HL-60 (cell line): Measurements from ENCODE around the gene FOXP1.

ENCODE experiments used
- DNase-seq, 2 experiments: peaks; one replicate each; pipeline ENCODE4 v3.0.0-alpha.2; 2010 to 2020; ENCODE audit warnings: low read depth in 1 of 2, low spot score in 1 of 2
- H3K27ac ChIP-seq: fragments of 250-450 bp; sonication (Bioruptor Pico); replicated peaks from 2 replicates; pipeline ENCODE4 v1.5.1; 2020; ENCODE audit warnings: mild to moderate bottlenecking, moderate library complexity
- H3K27me3 ChIP-seq: fragments of 250-450 bp; sonication (Bioruptor Pico); 2 replicates; pipeline ENCODE4 v1.5.1; 2021; ENCODE audit warnings: mild to moderate bottlenecking, moderate library complexity; ENCODE audit not compliant: insufficient read depth, poor library complexity, severe bottlenecking
- H3K4me3 ChIP-seq: replicated peaks from 2 replicates; pipeline ENCODE4 v1.5.1; 2011; ENCODE audit warnings: mild to moderate bottlenecking, control low read depth, low read length; ENCODE audit not compliant: insufficient read depth
- CTCF ChIP-seq: IDR thresholded peaks from one replicate; pipeline ENCODE4 v1.5.1; 2011; ENCODE audit warnings: low read length, control low read depth, inconsistent platforms; ENCODE audit not compliant: insufficient read depth
- GABPA ChIP-seq: IDR thresholded peaks from 2 replicates; pipeline ENCODE4 v1.6.1; 2012; ENCODE audit warnings: low read depth
- POLR2AphosphoS5 ChIP-seq: IDR thresholded peaks from 2 replicates; pipeline ENCODE4 v1.6.1; 2012; ENCODE audit warnings: low read depth
- SPI1 ChIP-seq: IDR thresholded peaks from 2 replicates; pipeline ENCODE4 v1.6.1; 2012; ENCODE audit warnings: low read depth, mild to moderate bottlenecking, borderline replicate concordance
- TF ChIP-seq, protein P1 (sequence below): IDR thresholded peaks from 2 replicates; pipeline ENCODE4 v1.6.1; 2012; ENCODE audit warnings: low read depth; ENCODE audit not compliant: insufficient replicate concordance

The FOXP1 gene

DNA sequence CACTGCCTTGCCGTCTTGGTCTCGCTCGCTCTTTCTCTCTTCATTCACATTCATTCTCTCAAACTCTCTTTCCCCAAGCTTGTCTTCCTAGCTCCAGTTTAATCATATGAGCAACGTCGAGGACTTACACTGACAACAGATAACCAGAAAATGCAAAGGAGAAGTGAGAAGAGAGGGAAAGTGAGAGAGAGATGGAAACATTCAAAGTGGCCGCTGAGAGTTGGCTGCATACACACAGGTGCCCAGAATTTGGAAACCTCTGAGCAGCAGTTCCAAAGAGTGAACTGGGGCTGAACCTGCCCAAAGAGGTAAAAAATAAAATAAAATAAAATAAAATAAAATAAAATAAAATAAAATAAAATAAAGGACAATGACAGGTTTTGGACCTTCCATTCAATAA, 583.0 kb downstream of the FOXP1 start:
- no peak overlapping the region for H3K27ac ChIP-seq
- no peaks in the 10 kb centered on the region for H3K27me3 ChIP-seq
- no peak for DNase-seq
- TF ChIP-seq CTCF (no peak), POLR2AphosphoS5 (no peak), SPI1 (no peak), GABPA (no peak)
- TF ChIP-seq, protein P1, sequence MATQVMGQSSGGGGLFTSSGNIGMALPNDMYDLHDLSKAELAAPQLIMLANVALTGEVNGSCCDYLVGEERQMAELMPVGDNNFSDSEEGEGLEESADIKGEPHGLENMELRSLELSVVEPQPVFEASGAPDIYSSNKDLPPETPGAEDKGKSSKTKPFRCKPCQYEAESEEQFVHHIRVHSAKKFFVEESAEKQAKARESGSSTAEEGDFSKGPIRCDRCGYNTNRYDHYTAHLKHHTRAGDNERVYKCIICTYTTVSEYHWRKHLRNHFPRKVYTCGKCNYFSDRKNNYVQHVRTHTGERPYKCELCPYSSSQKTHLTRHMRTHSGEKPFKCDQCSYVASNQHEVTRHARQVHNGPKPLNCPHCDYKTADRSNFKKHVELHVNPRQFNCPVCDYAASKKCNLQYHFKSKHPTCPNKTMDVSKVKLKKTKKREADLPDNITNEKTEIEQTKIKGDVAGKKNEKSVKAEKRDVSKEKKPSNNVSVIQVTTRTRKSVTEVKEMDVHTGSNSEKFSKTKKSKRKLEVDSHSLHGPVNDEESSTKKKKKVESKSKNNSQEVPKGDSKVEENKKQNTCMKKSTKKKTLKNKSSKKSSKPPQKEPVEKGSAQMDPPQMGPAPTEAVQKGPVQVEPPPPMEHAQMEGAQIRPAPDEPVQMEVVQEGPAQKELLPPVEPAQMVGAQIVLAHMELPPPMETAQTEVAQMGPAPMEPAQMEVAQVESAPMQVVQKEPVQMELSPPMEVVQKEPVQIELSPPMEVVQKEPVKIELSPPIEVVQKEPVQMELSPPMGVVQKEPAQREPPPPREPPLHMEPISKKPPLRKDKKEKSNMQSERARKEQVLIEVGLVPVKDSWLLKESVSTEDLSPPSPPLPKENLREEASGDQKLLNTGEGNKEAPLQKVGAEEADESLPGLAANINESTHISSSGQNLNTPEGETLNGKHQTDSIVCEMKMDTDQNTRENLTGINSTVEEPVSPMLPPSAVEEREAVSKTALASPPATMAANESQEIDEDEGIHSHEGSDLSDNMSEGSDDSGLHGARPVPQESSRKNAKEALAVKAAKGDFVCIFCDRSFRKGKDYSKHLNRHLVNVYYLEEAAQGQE = no peak
- H3K4me3 ChIP-seq = no peak overlapping the region

GRCh38 chr3:70999730-71000129, 583.8 kb downstream of the FOXP1 start:
- TF ChIP-seq, protein P1 = no peak
- TF ChIP-seq CTCF = no peak
- Histone ChIP-seq H3K4me3 (no peak overlapping the region), H3K27ac (no peak overlapping the region), H3K27me3 (no peaks in the 10 kb centered on the region)
- no peak for DNase-seq

DNA sequence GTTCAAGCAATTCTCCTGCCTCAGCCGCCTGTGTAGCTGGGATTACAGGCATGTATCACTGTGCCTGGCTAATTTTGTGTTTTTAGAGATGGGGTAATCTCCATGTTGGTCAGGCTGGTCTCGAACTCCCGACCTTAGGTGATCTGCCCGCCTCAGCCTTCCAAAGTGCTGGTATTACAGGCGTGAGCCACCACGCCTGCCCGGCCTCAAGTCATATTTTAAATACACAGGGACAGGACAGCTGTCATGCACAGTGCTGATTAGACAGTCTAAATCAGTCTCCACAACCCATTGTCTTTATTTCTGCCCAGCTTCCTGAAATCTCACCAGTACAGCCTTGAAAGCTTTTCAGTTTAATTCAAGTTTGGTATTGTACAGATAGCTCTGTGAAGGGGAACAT, 587.4 kb downstream of the FOXP1 start:
- Histone ChIP-seq H3K27ac (no peak overlapping the region), H3K27me3 (no peaks in the 10 kb centered on the region), H3K4me3 (no peak overlapping the region)
- TF ChIP-seq POLR2AphosphoS5 = no peak
- TF ChIP-seq CTCF = no peak
- TF ChIP-seq GABPA = no peak
- TF ChIP-seq, protein P1 = no peak
- no peak for TF ChIP-seq SPI1
- DNase-seq = no peak
